ENCODE data around the gene XPR1.
A peak's percentile ranks its signal among the peaks of the same experiment; 100 is the strongest.

Gene XPR1

GRCh38 chr1:180863158-180863775, 231.4 kb downstream of the XPR1 start:
- TF ChIP-seq CTCF (IDR thresholded peaks at IDR 0.05; ENCODE audit: low read depth, low read length, poor library complexity, severe bottlenecking) (peak; percentile 77), EZH2phosphoT487 (IDR thresholded peaks at IDR 0.05; ENCODE audit: borderline replicate concordance, low read length) (no peak)
- Histone ChIP-seq H3K27me3 (ENCODE audit: control insufficient read depth, low read length) (no peaks in the 10 kb centered on the region), H3K36me3 (ENCODE audit: control insufficient read depth, low read length) (no peaks in the 10 kb centered on the region), H3K4me1 (ENCODE audit: control insufficient read depth, low read length) (no peaks in the 10 kb centered on the region), H3K4me2 (ENCODE audit: low read length) (no peak overlapping the region), H3K79me2 (ENCODE audit: control insufficient read depth, low read length) (no peaks in the 10 kb centered on the region), H3K9me3 (ENCODE audit: control insufficient read depth, insufficient read depth, low read length) (no peaks in the 10 kb centered on the region), H3K4me3 (ENCODE audit: low read length) (no peak overlapping the region), H3K9me2 (replicated peaks; ENCODE audit: control insufficient read depth, low read length) (no peaks in the 10 kb centered on the region), H3F3A (ENCODE audit: control insufficient read depth, insufficient read depth) (no peaks in the 10 kb centered on the region), H3K27ac (ENCODE audit: low read depth, low read length) (no peak overlapping the region), H4K20me1 (ENCODE audit: control insufficient read depth, insufficient read depth, low read depth, low read length) (0 out of 2 replicates have a peak, but pooled peaks cover 3% of the 10 kb centered on the region)

- no peaks in the 10 kb centered on the region for H3K79me2 ChIP-seq (ENCODE audit: control insufficient read depth, low read length)
- no peak overlapping the region for H3K27ac ChIP-seq (ENCODE audit: low read depth, low read length)
- H3K4me3 ChIP-seq (ENCODE audit: low read length): no peak overlapping the region
- peak; percentile 52 for TF ChIP-seq CTCF (IDR thresholded peaks at IDR 0.05; ENCODE audit: low read depth, low read length, poor library complexity, severe bottlenecking)
- no peak for TF ChIP-seq EZH2phosphoT487 (IDR thresholded peaks at IDR 0.05; ENCODE audit: borderline replicate concordance, low read length)
- no peaks in the 10 kb centered on the region for H3K9me3 ChIP-seq (ENCODE audit: control insufficient read depth, insufficient read depth, low read length)
- H3K4me2 ChIP-seq (ENCODE audit: low read length): no peak overlapping the region
- no peaks in the 10 kb centered on the region for H3K27me3 ChIP-seq (ENCODE audit: control insufficient read depth, low read length)
- no peaks in the 10 kb centered on the region for H4K20me1 ChIP-seq (ENCODE audit: control insufficient read depth, insufficient read depth, low read depth, low read length)
- no peaks in the 10 kb centered on the region for H3K9me2 ChIP-seq (replicated peaks; ENCODE audit: control insufficient read depth, low read length)
- H3K36me3 ChIP-seq (ENCODE audit: control insufficient read depth, low read length): no peaks in the 10 kb centered on the region
- no peaks in the 10 kb centered on the region for H3K4me1 ChIP-seq (ENCODE audit: control insufficient read depth, low read length)
- H3F3A ChIP-seq (ENCODE audit: control insufficient read depth, insufficient read depth): no peaks in the 10 kb centered on the region
Measured at GRCh38 chr1:180881806-180882509, 250.1 kb downstream of the XPR1 start.

DNA sequence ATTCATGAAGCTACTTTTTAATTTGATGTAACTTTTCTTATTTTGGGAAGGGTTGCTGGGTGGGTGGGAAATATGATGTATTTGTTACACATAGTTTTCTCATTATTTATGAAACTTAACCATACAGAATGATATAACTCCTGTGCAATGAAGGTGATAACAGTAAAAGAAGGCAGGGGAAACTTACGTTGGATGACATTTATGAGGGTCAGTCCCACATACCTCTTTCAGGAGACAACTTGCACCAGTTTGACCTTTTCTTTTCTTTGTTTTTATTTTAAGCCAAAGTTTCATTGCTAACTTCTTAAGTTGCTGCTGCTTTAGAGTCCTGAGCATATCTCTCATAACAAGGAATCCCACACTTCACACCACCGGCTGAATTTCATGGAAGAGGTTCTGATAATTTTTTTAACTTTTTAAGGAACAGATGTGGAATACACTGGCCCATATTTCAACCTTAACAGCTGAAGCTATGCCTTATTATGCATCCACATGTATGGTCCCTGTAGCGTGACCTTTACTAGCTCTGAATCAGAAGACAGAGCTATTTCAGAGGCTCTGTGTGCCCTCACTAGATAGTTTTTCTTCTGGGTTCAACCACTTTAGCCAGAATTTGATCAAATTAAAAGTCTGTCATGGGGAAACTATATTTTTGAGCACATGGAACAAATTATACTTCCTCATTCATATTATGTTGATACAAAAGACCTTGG, 252.9 kb downstream of the XPR1 start:
- H3K27me3 ChIP-seq (ENCODE audit: control insufficient read depth, low read length): no peaks in the 10 kb centered on the region
- no peaks in the 10 kb centered on the region for H4K20me1 ChIP-seq (ENCODE audit: control insufficient read depth, insufficient read depth, low read depth, low read length)
- H3K36me3 ChIP-seq (ENCODE audit: control insufficient read depth, low read length): no peaks in the 10 kb centered on the region
- H3K4me3 ChIP-seq (ENCODE audit: low read length): no peak overlapping the region
- no peaks in the 10 kb centered on the region for H3F3A ChIP-seq (ENCODE audit: control insufficient read depth, insufficient read depth)
- no peak overlapping the region for H3K4me2 ChIP-seq (ENCODE audit: low read length)
- H3K79me2 ChIP-seq (ENCODE audit: control insufficient read depth, low read length): no peaks in the 10 kb centered on the region
- H3K27ac ChIP-seq (ENCODE audit: low read depth, low read length): no peak overlapping the region
- TF ChIP-seq CTCF (IDR thresholded peaks at IDR 0.05; ENCODE audit: low read depth, low read length, poor library complexity, severe bottlenecking) (no peak), EZH2phosphoT487 (IDR thresholded peaks at IDR 0.05; ENCODE audit: borderline replicate concordance, low read length) (no peak)
- H3K9me2 ChIP-seq (replicated peaks; ENCODE audit: control insufficient read depth, low read length): no peaks in the 10 kb centered on the region
- peaks cover 11% of the 10 kb centered on the region for H3K4me1 ChIP-seq (ENCODE audit: control insufficient read depth, low read length)
- H3K9me3 ChIP-seq (ENCODE audit: control insufficient read depth, insufficient read depth, low read length): no peaks in the 10 kb centered on the region

Data from DOHH2 (cell line).